ENCODE data around the gene DHRS7.

GRCh38 chr14:60095231-60095630, 70.0 kb downstream of the DHRS7 start:
- TF ChIP-seq POLR2A (IDR thresholded peaks at IDR 0.05) (no peak), CTCF (IDR thresholded peaks at IDR 0.05) (no peak)
